Cardiac muscle cell (in vitro differentiated cells and primary cell): ENCODE results near the gene HS6ST2. TPM values are rescaled to one million over a fixed set of nuclear protein-coding genes. Genes with fewer than 3 reads are reported as not detected.

Experiments used
- DNase-seq, 2 donors: peaks; one replicate each; pipeline versions ENCODE4 v3.0.0 to v3.0.0-alpha.2; 2010 to 2017; ENCODE audit warnings: low read depth in 1 of 2, low spot score in 1 of 2
- H3K27ac ChIP-seq: fragments of 200-600 bp; sonication (generic); 2 replicates; pipeline ENCODE4 v1.5.1; 2016
- H3K27me3 ChIP-seq: fragments of 200-600 bp; sonication (generic); 2 replicates; pipeline ENCODE4 v1.6.0; 2016; ENCODE audit warnings: control low read depth
- H3K36me3 ChIP-seq: fragments of 200-600 bp; sonication (generic); 2 replicates; pipeline ENCODE4 v1.5.1; 2016; ENCODE audit warnings: control low read depth
- H3K4me1 ChIP-seq: fragments of 200-600 bp; sonication (generic); 2 replicates; pipeline ENCODE4 v1.8.1; 2017; ENCODE audit warnings: low read depth, mild to moderate bottlenecking, mixed run types
- H3K4me3 ChIP-seq: fragments of 200-600 bp; sonication (generic); 2 replicates; pipeline ENCODE4 v1.5.1; 2016; ENCODE audit warnings: mild to moderate bottlenecking
- H3K9me3 ChIP-seq: fragments of 200-600 bp; sonication (generic); 2 replicates; pipeline ENCODE4 v1.5.1; 2017; ENCODE audit warnings: low read depth, mild to moderate bottlenecking, control low read depth
- CTCF ChIP-seq: IDR thresholded peaks from 2 replicates; pipeline ENCODE4 v1.5.1; 2012; ENCODE audit warnings: low read depth, mild to moderate bottlenecking, low read length
- polyA plus RNA-seq: library from polyadenylated mRNA; unstranded; fragments of >200 nt; fragmentation: Nextera tagmentation; extraction: Ambion mirVana; gene quantifications from 2 replicates; pipeline ENCODE4 v1.2.1, GENCODE V29; 2016
- total RNA-seq: library from RNA; depleted of rRNA; stranded (reverse); fragments of >200 nt; gene quantifications from 2 replicates; pipeline ENCODE4 v1.2.3, GENCODE V29; 2016

HS6ST2 gene
- total and polyA plus RNA-seq, 2 experiments from 2014 or later, result 15.5 to 27.1 TPM

DNA sequence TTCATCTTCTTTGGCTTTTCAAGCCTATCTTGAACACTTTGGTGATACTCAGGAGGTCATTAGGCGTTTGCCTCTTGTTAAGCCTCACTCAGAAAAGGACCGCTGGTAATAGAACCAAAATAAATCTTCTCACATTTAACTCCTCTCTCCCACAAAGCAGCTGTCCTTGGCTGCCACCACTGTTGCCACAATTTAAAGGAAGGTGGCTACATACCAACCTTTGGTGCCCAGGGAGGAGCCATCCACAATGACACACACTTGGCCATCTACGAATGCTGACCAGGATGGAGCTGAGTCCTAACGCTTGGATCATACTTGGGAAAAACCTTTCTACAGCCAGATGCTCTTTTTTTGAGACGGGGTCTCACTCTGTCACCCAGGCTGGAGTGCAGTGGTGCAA is 210.2 kb downstream of the HS6ST2 start:
- H3K27me3 ChIP-seq, result no peaks in the 10 kb centered on the region
- no peak overlapping the region for H3K4me3 ChIP-seq
- DNase-seq, result no peak
- H3K4me1 ChIP-seq, result no peaks in the 10 kb centered on the region
- TF ChIP-seq CTCF, result no peak
- no peak overlapping the region for H3K27ac ChIP-seq
- H3K36me3 ChIP-seq, result no peaks in the 10 kb centered on the region
- no peaks in the 10 kb centered on the region for H3K9me3 ChIP-seq

- no peak for DNase-seq
- no peaks in the 10 kb centered on the region for H3K36me3 ChIP-seq
- no peak for TF ChIP-seq CTCF
- H3K27ac ChIP-seq, result no peak overlapping the region
- no peaks in the 10 kb centered on the region for H3K27me3 ChIP-seq
- no peak overlapping the region for H3K4me3 ChIP-seq
- H3K9me3 ChIP-seq, result no peaks in the 10 kb centered on the region
- H3K4me1 ChIP-seq, result no peaks in the 10 kb centered on the region
Measured at GRCh38 chrX:132745593-132745992, 212.8 kb downstream of the HS6ST2 start.

- Histone ChIP-seq H3K9me3 (no peaks in the 10 kb centered on the region), H3K4me3 (no peak overlapping the region), H3K27me3 (no peaks in the 10 kb centered on the region), H3K36me3 (no peaks in the 10 kb centered on the region), H3K4me1 (no peaks in the 10 kb centered on the region), H3K27ac (no peak overlapping the region)
- no peak for DNase-seq
- no peak for TF ChIP-seq CTCF
Measured at GRCh38 chrX:132744470-132744869, 214.0 kb downstream of the HS6ST2 start.

GRCh38 chrX:132743086-132743485 is 215.3 kb downstream of the HS6ST2 start:
- no peaks in the 10 kb centered on the region for H3K27me3 ChIP-seq
- H3K9me3 ChIP-seq, result no peaks in the 10 kb centered on the region
- no peaks in the 10 kb centered on the region for H3K36me3 ChIP-seq
- no peak overlapping the region for H3K27ac ChIP-seq
- no peak for TF ChIP-seq CTCF
- peaks cover 2% of the 10 kb centered on the region for H3K4me1 ChIP-seq
- H3K4me3 ChIP-seq, result no peak overlapping the region
- no peak for DNase-seq

- no peak for DNase-seq
- H3K4me1 ChIP-seq, result peaks cover 5% of the 10 kb centered on the region
- no peak overlapping the region for H3K27ac ChIP-seq
- no peak overlapping the region for H3K4me3 ChIP-seq
- no peaks in the 10 kb centered on the region for H3K27me3 ChIP-seq
- no peak for TF ChIP-seq CTCF
- H3K9me3 ChIP-seq, result no peaks in the 10 kb centered on the region
- no peaks in the 10 kb centered on the region for H3K36me3 ChIP-seq
Measured at GRCh38 chrX:132742246-132742645, 216.2 kb downstream of the HS6ST2 start.

DNA sequence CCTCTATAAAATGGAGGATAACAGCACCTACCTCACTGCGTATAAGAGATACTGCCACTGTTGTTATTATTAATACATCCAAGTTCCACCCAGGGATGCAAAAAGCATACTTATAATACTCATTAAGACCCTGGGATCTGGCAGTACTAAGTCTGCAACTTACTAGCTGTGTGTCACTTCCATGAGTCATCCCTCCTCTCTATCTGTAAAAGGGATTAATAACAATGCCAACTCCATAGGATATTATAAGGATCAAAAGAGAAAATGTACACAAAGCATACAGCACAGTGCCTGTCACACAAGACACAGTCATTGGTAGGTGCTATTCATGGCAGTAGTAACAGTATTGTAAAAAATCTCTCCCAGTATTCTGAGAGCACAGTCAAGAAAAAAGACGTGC is 216.7 kb downstream of the HS6ST2 start:
- no peaks in the 10 kb centered on the region for H3K9me3 ChIP-seq
- no peak for TF ChIP-seq CTCF

More for the DNA sequence above, 216.7 kb downstream of the HS6ST2 start:
- H3K36me3 ChIP-seq, result no peaks in the 10 kb centered on the region
- no peak overlapping the region for H3K4me3 ChIP-seq
- no peak overlapping the region for H3K27ac ChIP-seq
- no peak for DNase-seq
- H3K4me1 ChIP-seq, result peaks cover 5% of the 10 kb centered on the region
- H3K27me3 ChIP-seq, result no peaks in the 10 kb centered on the region
